ENCODE measurements around the gene PEBP1. TPM values are rescaled to one million over a fixed set of nuclear protein-coding genes. Genes with fewer than 3 reads are reported as not detected.
A peak's percentile ranks its signal among the peaks of the same experiment; 100 is the strongest.

The PEBP1 gene
- total RNA-seq, 2 donors from 2014 or later = 538 to 621 TPM

- TF ChIP-seq CTCF (IDR thresholded peaks at IDR 0.05) (no peak), POLR2A (IDR thresholded peaks at IDR 0.05) (no peak), POLR2AphosphoS5 (IDR thresholded peaks at IDR 0.05) (no peak)
- no peaks in the 10 kb centered on the region for H3K36me3 ChIP-seq
- peak overlapping the region; percentile 66 to 81 for H3K4me3 ChIP-seq
- no peaks in the 10 kb centered on the region for H3K9me3 ChIP-seq
- WGBS = under 1% methylated on average over 32 of the region's 32 CpGs
- intact Hi-C loops (cut with DNase I) = loop anchor here (5.0 kb wide), 1 partner anchor 41 kb away; the partner anchor contains the start of gene WSB2
- no peak for DNase-seq (ENCODE audit: low spot score)
- no peaks in the 10 kb centered on the region for H3K4me1 ChIP-seq (replicated peaks)
- no peaks in the 10 kb centered on the region for H3K27me3 ChIP-seq (replicated peaks; ENCODE audit: insufficient read depth)
- H3K27ac ChIP-seq = peak overlapping the region; percentile 83 to 89
Measured at GRCh38 chr12:118103201-118103600, 32.7 kb upstream of the PEBP1 start.

GRCh38 chr12:118103601-118104382, 32.1 kb upstream of the PEBP1 start, which contains the start of gene VSIG10:
TSS of gene VSIG10 (minus strand) at chr12:118104011. CDS start at chr12:118103671, 340 bp downstream.
- H3K4me1 ChIP-seq (replicated peaks) = no peaks in the 10 kb centered on the region
- H3K27ac ChIP-seq = peak within 1 kb of the TSS; percentile 83 to 89
- intact Hi-C loops (cut with DNase I) = loop anchor here (5.0 kb wide), 1 partner anchor 41 kb away; the partner anchor contains the start of gene WSB2
- H3K4me3 ChIP-seq = peak within 1 kb of the TSS; percentile 66 to 81
- H3K9me3 ChIP-seq = no peaks in the 10 kb centered on the region
- H3K27me3 ChIP-seq (replicated peaks; ENCODE audit: insufficient read depth) = no peaks in the 10 kb centered on the region
- no peaks in the 10 kb centered on the region for H3K36me3 ChIP-seq
- 0% methylated on average over 47 of the region's 75 CpGs for WGBS
- peak; percentile 81 for TF ChIP-seq POLR2A (IDR thresholded peaks at IDR 0.05)
- TF ChIP-seq CTCF (IDR thresholded peaks at IDR 0.05) = peak in 1 of 4 experiments; percentile 8
- peak; percentile 60 for TF ChIP-seq POLR2AphosphoS5 (IDR thresholded peaks at IDR 0.05)
- peak; percentile 70 for DNase-seq (ENCODE audit: low spot score)

- H3K27ac ChIP-seq = no peak overlapping the region
- intact Hi-C loops (cut with DNase I) = no loop called here
- 75% methylated on average over 4 of the region's 4 CpGs for WGBS
- DNase-seq (ENCODE audit: low spot score) = no peak
- H3K36me3 ChIP-seq = no peaks in the 10 kb centered on the region
- H3K4me3 ChIP-seq = no peak overlapping the region
- no peaks in the 10 kb centered on the region for H3K27me3 ChIP-seq (replicated peaks; ENCODE audit: insufficient read depth)
- no peaks in the 10 kb centered on the region for H3K9me3 ChIP-seq
- no peak for TF ChIP-seq POLR2A (IDR thresholded peaks at IDR 0.05)
- no peak for TF ChIP-seq POLR2AphosphoS5 (IDR thresholded peaks at IDR 0.05)
- TF ChIP-seq CTCF (IDR thresholded peaks at IDR 0.05) = no peak
- H3K4me1 ChIP-seq (replicated peaks) = no peaks in the 10 kb centered on the region
Measured at GRCh38 chr12:118107011-118107410, 28.9 kb upstream of the PEBP1 start.

GRCh38 chr12:118107694-118108093, 28.2 kb upstream of the PEBP1 start:
- Histone ChIP-seq H3K27ac (no peak overlapping the region), H3K4me3 (no peak overlapping the region), H3K27me3 (replicated peaks; ENCODE audit: insufficient read depth) (no peaks in the 10 kb centered on the region), H3K36me3 (no peaks in the 10 kb centered on the region), H3K9me3 (no peaks in the 10 kb centered on the region), H3K4me1 (replicated peaks) (no peaks in the 10 kb centered on the region)
- intact Hi-C loops (cut with DNase I) = no loop called here
- WGBS = 98% methylated on average over 8 of the region's 8 CpGs
- no peak for DNase-seq (ENCODE audit: low spot score)
- TF ChIP-seq POLR2AphosphoS5 (IDR thresholded peaks at IDR 0.05) = no peak
- TF ChIP-seq CTCF (IDR thresholded peaks at IDR 0.05) = no peak
- no peak for TF ChIP-seq POLR2A (IDR thresholded peaks at IDR 0.05)

GRCh38 chr12:118109088-118109487, 26.8 kb upstream of the PEBP1 start:
- TF ChIP-seq POLR2AphosphoS5 (IDR thresholded peaks at IDR 0.05) (no peak), CTCF (IDR thresholded peaks at IDR 0.05) (no peak), POLR2A (IDR thresholded peaks at IDR 0.05) (no peak)

More at GRCh38 chr12:118109088-118109487, 26.8 kb upstream of the PEBP1 start:
- intact Hi-C loops (cut with DNase I) = no loop called here
- Histone ChIP-seq H3K27ac (no peak overlapping the region), H3K4me3 (no peak overlapping the region), H3K36me3 (no peaks in the 10 kb centered on the region), H3K9me3 (no peaks in the 10 kb centered on the region), H3K27me3 (replicated peaks; ENCODE audit: insufficient read depth) (no peaks in the 10 kb centered on the region), H3K4me1 (replicated peaks) (no peaks in the 10 kb centered on the region)
- WGBS = 92% methylated on average over 1 of the region's 1 CpG
- DNase-seq (ENCODE audit: low spot score) = no peak

Data from prostate gland (tissue), 2 donors.